OCI-LY7 (cell line): ENCODE data around the gene MYMX. TPM values are rescaled to one million over a fixed set of nuclear protein-coding genes. Genes with fewer than 3 reads are reported as not detected.

Experiments
- BruUV-seq: library from RNA; stranded (reverse); fragments of 400-500 nt; replicated peaks from 2 replicates; lab custom pipeline; 2021; lab: Mats Ljungman, UMichigan
- CTCF ChIA-PET: fragments of 300-600 bp; sonication (Branson Sonifier 250); formaldehyde crosslinking; loops from one replicate; lab custom pipeline; 2022; ENCODE audit warnings: antibody characterized with exemption; ENCODE audit not compliant: unreplicated experiment; lab: Charles Lee
- POLR2A ChIA-PET: fragments of 300-600 bp; sonication (Branson Sonifier 250); formaldehyde crosslinking; loops from one replicate; lab custom pipeline; 2022; ENCODE audit warnings: antibody characterized with exemption; lab: Charles Lee
- DNase-seq: peaks from one replicate; pipeline ENCODE4 v3.0.0-alpha.2; 2015; ENCODE audit warnings: low spot score
- H2AFZ ChIP-seq: fragments of 200-600 bp; sonication (generic), shearing (Covaris generic); 2 replicates; pipeline ENCODE4 v1.6.1; 2014; ENCODE audit warnings: mild to moderate bottlenecking, antibody characterized with exemption, low read length, moderate library complexity
- H3K27ac ChIP-seq: fragments of 200-600 bp; sonication (generic); 2 replicates; pipeline ENCODE4 v1.5.1; 2014; ENCODE audit warnings: mixed run types, low read depth, mild to moderate bottlenecking, moderate library complexity, low read length, inconsistent platforms; ENCODE audit not compliant: poor library complexity, severe bottlenecking
- H3K36me3 ChIP-seq: fragments of 200-600 bp; sonication (generic); 2 replicates; pipeline ENCODE4 v1.6.1; 2014; ENCODE audit warnings: mild to moderate bottlenecking, antibody characterized with exemption, low read length, moderate library complexity, mixed read lengths; ENCODE audit not compliant: insufficient read depth
- H3K4me1 ChIP-seq: fragments of 200-600 bp; sonication (generic); 2 replicates; pipeline ENCODE4 v1.5.1; 2014; ENCODE audit warnings: mild to moderate bottlenecking, low read length; ENCODE audit not compliant: insufficient read depth, poor library complexity, severe bottlenecking
- H3K4me2 ChIP-seq: fragments of 200-600 bp; sonication (generic); 2 replicates; pipeline ENCODE4 v1.6.1; 2014; ENCODE audit warnings: mild to moderate bottlenecking, low read length
- H3K4me3 ChIP-seq: fragments of 200-600 bp; sonication (generic); 2 replicates; pipeline ENCODE4 v1.5.1; 2014; ENCODE audit warnings: mild to moderate bottlenecking, low read depth, low read length; ENCODE audit not compliant: poor library complexity, severe bottlenecking
- H3K79me2 ChIP-seq: fragments of 200-600 bp; sonication (generic); 2 replicates; pipeline ENCODE4 v1.6.1; 2016; ENCODE audit warnings: low read depth, mild to moderate bottlenecking, low read length, moderate library complexity, mixed read lengths; ENCODE audit not compliant: insufficient read depth
- H3K9me2 ChIP-seq: fragments of 200-600 bp; sonication (generic); 2 replicates; pipeline ENCODE4 v1.6.1; 2016; ENCODE audit warnings: mild to moderate bottlenecking, low read length, mixed read lengths; ENCODE audit not compliant: insufficient read depth
- H3K9me3 ChIP-seq: fragments of 200-600 bp; sonication (generic); 2 replicates; pipeline ENCODE4 v1.6.1; 2014; ENCODE audit warnings: mild to moderate bottlenecking, mixed run types, low read length, mixed read lengths
- H4K20me1 ChIP-seq: fragments of 200-600 bp; sonication (generic); 2 replicates; pipeline ENCODE4 v1.6.1; 2014; ENCODE audit warnings: mild to moderate bottlenecking, antibody characterized with exemption, low read length, moderate library complexity, mixed read lengths; ENCODE audit not compliant: insufficient read depth
- CTCF ChIP-seq: fragments of 200-600 bp; sonication (generic); conservative IDR thresholded peaks from 2 replicates; pipeline ENCODE4 v1.5.1; 2014; ENCODE audit warnings: mild to moderate bottlenecking, antibody characterized with exemption, low read length, moderate library complexity, mixed read lengths
- EZH2phosphoT487 ChIP-seq: fragments of 200-600 bp; sonication (generic); IDR thresholded peaks from 2 replicates; pipeline ENCODE4 v1.6.1; 2018; ENCODE audit warnings: low read depth, borderline replicate concordance, mild to moderate bottlenecking, mixed run types, antibody characterized with exemption, low read length, moderate library complexity, mixed read lengths
- intact Hi-C: fragments of 100-400 bp; cut with micrococcal nuclease; formaldehyde crosslinking; loops from one replicate; pipeline ENCODE4 v1.10.0; 2022; ENCODE audit not compliant: unreplicated experiment
- total RNA-seq, 2 experiments: library from RNA; depleted of rRNA in 1 of 2; stranded (reverse); fragments of >200 nt in 1 of 2; shearing (Covaris generic) in 1 of 2; gene quantifications; 2 replicates each; pipeline ENCODE4 v1.2.3, GENCODE V29; 2014 to 2022

MYMX gene
- total RNA-seq, 2 experiments from 2014 or later = not detected

- CTCF ChIA-PET = interaction anchor here (0.6 kb wide), 1 partner anchor 103 kb away, joined by 5 read pairs; no protein-coding TSS in a partner anchor
- intact Hi-C loops = no loop called here
- Histone ChIP-seq H3K4me1 (peaks cover 9% of the 10 kb centered on the region), H3K4me3 (no peak overlapping the region), H3K27ac (no peak overlapping the region), H3K79me2 (no peaks in the 10 kb centered on the region), H3K36me3 (no peaks in the 10 kb centered on the region), H3K9me2 (no peaks in the 10 kb centered on the region), H3K9me3 (no peaks in the 10 kb centered on the region), H2AFZ (no peak overlapping the region), H3K4me2 (no peak overlapping the region), H4K20me1 (no peaks in the 10 kb centered on the region)
- POLR2A ChIA-PET = no interaction called here
- DNase-seq = no peak
- BruUV-seq = no TSS peak
- TF ChIP-seq EZH2phosphoT487 = no peak
- no peak for TF ChIP-seq CTCF
These were observed 13.6 kb upstream of the MYMX start for GRCh38 chr6:44202972-44203750.

GRCh38 chr6:44203955-44204354 lies 12.8 kb upstream of the MYMX start:
- Histone ChIP-seq H3K9me3 (no peaks in the 10 kb centered on the region), H2AFZ (no peak overlapping the region), H3K9me2 (no peaks in the 10 kb centered on the region), H3K27ac (no peak overlapping the region), H3K79me2 (no peaks in the 10 kb centered on the region), H3K4me2 (no peak overlapping the region), H3K4me3 (no peak overlapping the region), H3K36me3 (no peaks in the 10 kb centered on the region), H4K20me1 (no peaks in the 10 kb centered on the region), H3K4me1 (peaks cover 9% of the 10 kb centered on the region)
- no TSS peak for BruUV-seq
- CTCF ChIA-PET = no interaction called here
- intact Hi-C loops = no loop called here
- no peak for TF ChIP-seq EZH2phosphoT487
- POLR2A ChIA-PET = no interaction called here
- DNase-seq = no peak

GRCh38 chr6:44207966-44208365 lies 8.8 kb upstream of the MYMX start:
- no peak overlapping the region for H3K4me3 ChIP-seq
- BruUV-seq = no TSS peak
- no peaks in the 10 kb centered on the region for H3K36me3 ChIP-seq
- H2AFZ ChIP-seq = no peak overlapping the region
- H3K27ac ChIP-seq = no peak overlapping the region
- no peaks in the 10 kb centered on the region for H3K79me2 ChIP-seq
- POLR2A ChIA-PET = interaction anchor here (0.6 kb wide), 1 partner anchor 204 kb away, joined by 3 read pairs; no protein-coding TSS in a partner anchor
- TF ChIP-seq EZH2phosphoT487 = no peak
- no peak for TF ChIP-seq CTCF
- CTCF ChIA-PET = no interaction called here
- no peaks in the 10 kb centered on the region for H3K9me3 ChIP-seq
- peaks cover 9% of the 10 kb centered on the region for H3K4me1 ChIP-seq
- no peaks in the 10 kb centered on the region for H4K20me1 ChIP-seq
- no peaks in the 10 kb centered on the region for H3K9me2 ChIP-seq
- no peak for DNase-seq
- intact Hi-C loops = no loop called here
- no peak overlapping the region for H3K4me2 ChIP-seq
